GM13976 (cell line): Measurements from ENCODE around the gene RNF224.

Source experiments
- DNase-seq: peaks from one replicate; pipeline ENCODE4 v3.0.0; 2012; ENCODE audit warnings: low spot score
- CTCF ChIP-seq: IDR thresholded peaks from 2 replicates; pipeline ENCODE4 v1.5.1; 2012; ENCODE audit warnings: borderline replicate concordance, mild to moderate bottlenecking; ENCODE audit not compliant: insufficient read depth; ENCODE audit errors: extremely low read depth, missing control alignments, control extremely low read depth
- in situ Hi-C: fragments of 300-500 bp; cut with MboI; formaldehyde crosslinking; loops from one replicate; pipeline ENCODE4 v1.12.0; 2022; ENCODE audit warnings: low sequenced_read_pairs, mixed read lengths, inconsistent platforms; ENCODE audit not compliant: unreplicated experiment

The RNF224 gene

GRCh38 chr9:137222190-137223077 lies 4.9 kb upstream of the RNF224 start, which contains the start of gene RNF208:
TSS of gene RNF208 (minus strand) at chr9:137222240. CDS start at chr9:137221212, 1,028 bp downstream.
- TF ChIP-seq CTCF: peak; percentile 4
- no peak for DNase-seq
- in situ Hi-C loops: no loop called here

GRCh38 chr9:137223078-137223970 lies 4.0 kb upstream of the RNF224 start:
- DNase-seq: peak; percentile 99
- TF ChIP-seq CTCF: no peak
- in situ Hi-C loops: no loop called here

GRCh38 chr9:137224830-137225694 lies 2.2 kb upstream of the RNF224 start, which contains the start of gene CYSRT1:
TSS of gene CYSRT1 (plus strand) at chr9:137225174. CDS start at chr9:137225622, 448 bp downstream.
- no peak for DNase-seq
- in situ Hi-C loops: loop anchor here (5.0 kb wide), 1 partner anchor 108 kb away; no protein-coding TSS in a partner anchor

GRCh38 chr9:137225699-137226331 lies 1.5 kb upstream of the RNF224 start:
- TF ChIP-seq CTCF: no peak
- in situ Hi-C loops: loop anchor here (5.0 kb wide), 1 partner anchor 109 kb away; no protein-coding TSS in a partner anchor
- DNase-seq: no peak

More at GRCh38 chr9:137224830-137225694, 2.2 kb upstream of the RNF224 start, which contains the start of gene CYSRT1:
- no peak for TF ChIP-seq CTCF

GRCh38 chr9:137226338-137227053 lies 806 bp upstream of the RNF224 start:
- no peak for DNase-seq
- no peak for TF ChIP-seq CTCF
- in situ Hi-C loops: loop anchor here (5.0 kb wide), 1 partner anchor 109 kb away; no protein-coding TSS in a partner anchor
